Activated T-cell treated with anti-CD3 and anti-CD28 coated beads, Interleukin-2, amount 50 U/mL, for 48 hours (primary cell): ENCODE results near the gene RBM17.
"Not testable (repeated sequence)": the region's sequence is repeated elsewhere in the genome, so short reads cannot be mapped to it uniquely, and the experiment has no call there.

Source experiments
- DNase-seq, 2 experiments: peaks; one replicate each; pipeline ENCODE4 v3.0.0-alpha.2; 2020

RBM17 gene

GRCh38 chr10:6080417-6080973 is 8.3 kb upstream of the RBM17 start:
- DNase-seq = no peak

GRCh38 chr10:6082496-6083395 is 6.1 kb upstream of the RBM17 start:
- peak; percentile 49 to 56 for DNase-seq

DNA sequence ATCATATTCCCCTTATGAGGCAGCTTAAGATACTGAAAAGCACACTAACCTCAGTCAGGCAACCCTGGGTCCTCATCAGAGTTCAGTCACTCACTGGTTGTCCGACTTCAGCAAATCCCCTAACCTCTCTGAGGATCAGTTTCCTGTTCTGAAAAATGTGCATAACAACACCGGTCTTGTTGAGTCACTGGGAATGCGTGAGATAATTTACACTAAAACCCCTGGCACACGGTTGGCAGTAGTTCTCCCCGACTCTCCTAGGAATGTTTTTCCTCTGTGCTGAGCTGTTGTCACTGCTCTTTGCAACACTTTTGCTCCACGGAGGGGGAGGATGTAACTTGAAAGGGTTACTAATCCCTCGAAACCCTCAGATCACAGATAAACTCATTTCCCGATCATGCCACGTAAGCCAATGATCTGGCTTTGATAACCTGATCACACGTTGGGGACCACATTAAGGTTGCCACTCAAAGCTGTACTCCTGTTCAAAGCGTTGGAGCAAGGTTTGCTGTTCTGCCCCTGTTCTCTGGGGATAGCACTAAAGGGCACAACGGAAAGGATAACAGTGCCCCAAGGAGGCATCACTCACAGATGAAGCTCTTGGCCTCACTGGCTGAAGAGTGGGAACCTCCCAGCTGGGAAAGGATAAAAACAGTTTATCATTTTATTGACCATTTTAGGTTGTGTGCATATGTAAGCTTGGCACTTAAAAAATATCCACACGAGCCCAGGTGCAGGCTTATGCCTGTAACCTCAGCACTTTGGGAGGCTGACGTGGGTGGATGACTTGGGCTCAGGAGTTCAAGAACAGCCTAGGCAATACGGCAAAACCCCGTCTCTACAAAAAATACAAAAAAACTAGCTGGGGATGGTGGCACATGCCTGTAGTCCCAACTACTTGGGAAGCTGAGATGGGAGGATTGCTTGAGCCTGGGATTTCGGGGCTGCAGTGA is 5.0 kb upstream of the RBM17 start:
- peak; percentile 79 to 83 for DNase-seq

DNA sequence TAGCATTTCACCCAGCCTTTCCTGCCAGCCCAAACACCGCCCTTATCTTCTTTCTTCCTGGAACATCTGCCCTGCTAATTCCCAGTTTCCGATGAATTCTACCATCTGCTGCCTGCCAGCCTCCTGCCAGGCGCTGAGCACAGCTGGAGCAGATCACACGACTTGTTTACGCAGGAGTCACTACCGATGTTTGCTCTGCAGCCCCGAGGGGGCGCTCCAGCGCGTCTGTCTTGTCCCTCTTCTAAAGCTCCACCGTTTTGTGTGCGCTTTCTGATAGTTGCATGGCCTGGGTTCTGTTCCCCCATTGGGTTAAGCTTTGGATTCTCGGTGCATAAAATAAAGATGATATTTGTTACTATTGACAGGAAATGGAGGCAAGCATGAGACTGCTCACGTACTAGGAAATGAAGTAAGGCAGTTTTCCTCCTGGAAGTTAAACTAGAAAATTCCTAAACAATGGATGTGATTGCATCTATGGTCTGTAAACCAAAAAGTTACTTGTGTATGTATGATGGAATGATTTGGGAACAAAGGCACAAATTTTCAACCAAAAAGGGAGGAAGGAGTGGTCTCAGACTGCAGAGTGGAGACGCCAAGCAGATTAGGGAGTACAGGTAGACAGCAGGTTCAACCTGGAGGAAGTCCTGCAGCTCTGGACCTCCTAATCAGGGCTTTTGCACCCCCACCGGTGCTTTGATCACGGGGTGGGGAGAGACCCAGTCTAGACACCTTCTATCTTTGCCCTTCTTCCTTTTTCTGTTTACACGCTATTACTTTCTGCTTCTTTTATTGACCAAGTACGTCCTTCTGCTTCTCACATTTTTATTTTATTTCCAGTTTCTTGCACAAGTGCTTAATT is 2.2 kb upstream of the RBM17 start:
- peak; percentile 94 to 95 for DNase-seq

DNA sequence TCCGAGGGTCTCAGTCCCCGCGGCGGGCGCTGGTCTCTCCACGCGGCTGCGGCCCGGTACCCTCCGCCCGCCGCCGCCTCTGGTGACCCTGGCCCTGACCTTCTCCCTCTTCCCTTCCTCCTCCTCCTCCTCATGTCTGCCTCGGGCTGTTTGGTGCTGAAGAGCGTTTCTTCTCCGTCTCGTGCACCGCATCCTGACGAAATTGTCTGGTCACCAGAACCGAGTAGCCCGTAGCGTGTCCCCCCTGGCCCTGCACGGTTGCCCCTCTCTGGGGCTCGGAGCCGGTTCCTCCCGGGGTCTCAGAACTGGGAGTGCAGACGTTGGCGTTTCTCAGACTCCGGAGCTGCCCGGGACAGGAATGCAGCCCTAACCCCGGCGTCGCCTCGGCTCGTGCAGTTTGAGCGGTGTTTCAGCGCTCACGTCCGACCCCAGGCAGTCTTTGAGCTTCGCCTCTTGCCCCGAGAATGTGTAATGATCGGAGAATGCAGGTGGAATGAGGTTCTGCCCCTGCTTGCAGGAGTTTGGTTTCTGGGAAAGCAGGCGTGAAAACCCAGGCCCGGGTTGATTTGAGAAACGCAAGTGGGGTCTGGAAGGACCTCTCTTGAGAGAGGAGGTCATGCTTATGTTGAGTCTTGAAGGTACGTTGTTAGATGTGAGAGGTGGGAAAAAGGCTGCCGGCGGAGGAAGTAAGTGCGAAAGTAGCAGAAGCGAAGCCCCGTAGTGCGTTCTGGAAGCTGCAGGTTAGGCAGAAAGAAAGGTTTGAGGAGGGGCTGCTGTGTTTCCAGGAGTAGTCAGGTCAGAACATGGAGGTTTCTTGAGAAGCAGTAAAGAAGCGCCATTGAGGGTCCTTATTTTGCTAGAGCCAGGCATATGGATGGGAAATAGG is 743 bp downstream of the RBM17 start:
- DNase-seq = peak; percentile 53 to 58

- no peak for DNase-seq
These were observed 2.8 kb downstream of the RBM17 start for GRCh38 chr10:6091630-6092029.

GRCh38 chr10:6092731-6093130 is 3.9 kb downstream of the RBM17 start:
- DNase-seq = no peak

- DNase-seq = no peak
These were observed 7.2 kb downstream of the RBM17 start for GRCh38 chr10:6095810-6096570.

- no peak for DNase-seq
These were observed 8.2 kb downstream of the RBM17 start for GRCh38 chr10:6097063-6097462.

DNA sequence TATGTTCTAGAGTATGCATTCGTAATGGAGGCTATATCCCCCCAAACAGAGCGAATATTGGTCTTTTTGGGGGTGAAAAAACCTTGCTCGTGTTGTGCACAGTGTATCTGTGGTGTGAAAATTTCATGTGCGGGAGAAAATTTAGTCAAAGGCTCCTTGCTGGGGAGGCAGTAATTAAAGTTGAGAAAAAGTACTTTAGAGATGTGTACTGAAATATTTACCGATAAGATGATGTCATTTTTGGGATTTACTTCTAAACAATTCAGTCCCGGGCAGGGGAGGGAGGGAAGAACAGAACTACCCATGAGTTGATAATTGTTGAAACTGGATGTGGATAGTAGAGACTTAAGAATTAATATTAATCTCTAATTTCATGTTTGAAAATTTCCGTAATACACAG is 9.3 kb downstream of the RBM17 start:
- DNase-seq = no peak

GRCh38 chr10:6100370-6100769 is 11.5 kb downstream of the RBM17 start:
- DNase-seq = no peak

DNA sequence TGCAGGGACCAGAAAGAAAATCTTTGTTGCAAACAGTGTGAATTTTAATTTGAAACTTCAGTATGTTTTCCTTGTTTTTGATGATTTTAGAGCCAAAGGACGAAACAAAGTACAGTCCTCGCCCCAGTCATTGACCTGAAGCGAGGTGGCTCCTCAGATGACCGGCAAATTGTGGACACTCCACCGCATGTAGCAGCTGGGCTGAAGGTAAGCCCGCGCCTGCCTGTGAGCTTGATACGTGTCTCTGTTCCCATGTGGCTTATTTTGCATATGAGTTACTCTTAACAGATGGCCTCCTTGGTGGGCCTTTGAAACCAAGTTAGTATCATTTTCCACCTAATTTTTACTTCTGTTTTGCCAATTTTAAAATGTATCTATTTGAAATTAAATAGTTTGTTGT is 12.3 kb downstream of the RBM17 start:
- no peak for DNase-seq

DNA sequence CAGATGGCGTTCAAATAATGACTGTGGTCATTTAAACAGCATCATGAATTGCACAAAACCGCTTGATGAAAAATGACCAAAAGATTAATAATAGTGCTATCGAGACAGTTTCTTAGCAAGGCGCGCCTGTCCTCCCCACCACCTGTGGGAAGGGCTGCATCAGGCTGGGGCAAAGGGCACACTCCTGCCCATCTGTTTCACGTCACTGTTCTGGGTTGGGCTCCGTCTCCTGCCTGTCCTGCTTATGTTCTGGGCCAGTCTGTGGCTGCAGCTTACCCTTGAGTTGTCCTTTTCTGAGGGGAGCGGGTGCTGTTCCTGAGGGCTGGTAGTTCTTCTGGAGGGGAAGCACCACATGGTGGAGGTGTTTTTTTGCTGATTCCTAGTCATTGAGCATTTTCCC is 13.3 kb downstream of the RBM17 start:
- no peak for DNase-seq

GRCh38 chr10:6103591-6103990 is 14.8 kb downstream of the RBM17 start:
- DNase-seq = no peak

DNA sequence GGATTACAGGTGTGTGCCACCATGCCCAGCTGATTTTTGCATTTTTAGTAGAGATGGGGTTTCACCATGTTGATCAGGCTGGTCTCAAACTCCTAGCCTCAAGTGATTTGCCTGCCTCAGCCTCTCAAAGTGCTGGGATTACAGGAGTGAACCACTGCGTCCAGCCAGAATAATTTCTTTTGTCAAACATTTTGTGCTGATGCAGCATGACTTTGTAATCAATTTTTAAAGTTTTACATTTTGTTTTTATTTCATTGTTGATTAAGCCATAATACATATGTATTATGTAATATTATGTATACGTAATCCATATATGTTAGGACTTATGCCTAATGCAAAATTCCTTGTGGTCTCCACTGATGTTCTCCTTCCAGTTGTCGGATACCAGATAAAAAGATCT is 18.8 kb downstream of the RBM17 start:
- DNase-seq = not testable (repeated sequence)

- DNase-seq = no peak
These were observed 19.2 kb downstream of the RBM17 start for GRCh38 chr10:6108072-6108471.

DNA sequence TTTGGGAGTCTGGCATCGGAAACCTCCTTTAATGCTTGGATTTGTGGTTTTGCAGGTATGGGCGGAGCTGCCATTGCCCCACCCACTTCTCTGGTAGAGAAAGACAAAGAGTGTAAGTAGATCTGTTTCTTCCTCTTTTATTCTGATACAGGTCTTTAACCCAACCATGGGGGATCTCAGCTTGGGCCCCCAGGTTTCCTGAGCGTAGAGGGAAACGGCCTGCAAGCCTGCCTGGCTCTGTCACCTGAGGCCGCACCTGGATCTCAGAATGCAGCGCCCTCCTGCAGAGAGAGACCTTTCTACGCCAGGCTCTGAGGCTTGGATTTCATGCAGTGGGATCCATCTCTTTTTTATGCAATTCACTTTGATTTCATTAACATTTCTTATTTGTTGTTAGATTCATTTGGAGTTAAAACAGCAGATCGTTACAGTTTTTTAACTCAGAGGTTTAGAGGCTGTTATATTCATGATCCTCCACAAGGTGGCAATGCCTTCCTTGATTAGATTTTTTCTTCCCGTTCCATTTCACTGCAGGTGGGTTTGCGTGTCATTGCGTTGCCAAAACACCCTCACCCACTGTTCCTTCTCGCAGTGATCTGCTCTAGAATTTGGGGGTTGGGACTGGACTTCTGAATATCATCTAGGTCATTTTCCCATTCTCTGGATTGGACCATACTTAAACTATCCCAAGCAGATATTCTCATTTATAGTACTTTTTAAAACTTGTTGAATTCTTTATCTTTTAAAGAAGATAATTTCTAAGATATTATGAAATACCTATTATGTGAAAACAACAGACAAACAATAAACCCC is 20.0 kb downstream of the RBM17 start:
- DNase-seq = no peak

DNA sequence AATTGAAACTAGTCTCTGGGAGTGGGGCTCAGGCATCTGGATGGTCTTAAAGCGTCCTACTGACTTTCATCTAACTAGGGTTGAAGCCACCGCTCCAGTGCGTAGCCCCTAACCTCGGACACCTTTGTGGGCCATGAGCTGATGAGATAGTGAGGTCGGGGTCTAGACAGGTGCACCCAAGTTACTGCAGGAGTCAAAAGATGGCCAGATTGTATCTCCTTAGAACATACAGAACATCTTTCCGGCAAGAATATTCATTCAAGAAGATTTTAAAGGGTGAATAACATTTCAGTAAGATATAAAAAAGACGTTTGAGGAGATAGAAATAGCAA is 20.6 kb downstream of the RBM17 start:
- no peak for DNase-seq

DNA sequence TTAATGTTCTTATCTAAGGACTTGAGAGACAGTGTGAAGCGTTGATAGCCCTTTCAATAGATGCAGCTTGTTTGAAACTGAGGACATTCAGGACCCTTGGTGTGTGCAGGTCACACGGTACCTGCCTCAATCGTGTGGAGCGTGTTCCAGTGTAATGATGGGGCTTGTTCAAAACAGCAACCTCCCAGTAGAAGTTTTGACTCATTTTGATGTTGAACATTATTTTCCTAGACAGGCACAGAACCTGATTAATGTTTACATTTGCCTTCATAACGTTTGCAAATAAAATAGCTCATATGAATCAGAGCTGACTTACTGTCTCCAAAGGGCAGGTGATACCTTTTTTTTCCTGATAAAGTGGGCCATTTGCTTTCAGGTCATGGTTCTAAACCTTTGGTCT is 21.3 kb downstream of the RBM17 start:
- DNase-seq = no peak

DNA sequence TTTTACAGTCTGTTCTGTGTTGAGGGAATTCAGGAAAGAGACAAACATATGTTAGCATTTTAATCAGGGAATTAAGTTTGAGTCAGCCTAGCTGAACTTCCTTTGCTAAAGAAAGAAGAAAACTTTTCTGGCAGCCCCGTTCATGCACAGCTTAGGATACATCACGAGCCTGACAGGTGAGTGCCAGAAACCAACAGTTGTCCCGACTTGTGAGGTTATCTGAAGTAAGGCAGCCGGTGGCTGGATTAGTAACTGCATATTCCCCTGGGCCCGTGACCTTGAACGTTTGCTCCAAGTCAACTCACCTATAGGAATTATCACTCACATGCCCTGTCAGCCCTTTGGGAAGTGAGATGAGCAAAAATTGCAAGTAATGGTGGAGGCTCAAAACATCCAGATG is 24.1 kb downstream of the RBM17 start:
- DNase-seq = no peak
